ENCODE data around the gene INPP4A.

Gene INPP4A

DNA sequence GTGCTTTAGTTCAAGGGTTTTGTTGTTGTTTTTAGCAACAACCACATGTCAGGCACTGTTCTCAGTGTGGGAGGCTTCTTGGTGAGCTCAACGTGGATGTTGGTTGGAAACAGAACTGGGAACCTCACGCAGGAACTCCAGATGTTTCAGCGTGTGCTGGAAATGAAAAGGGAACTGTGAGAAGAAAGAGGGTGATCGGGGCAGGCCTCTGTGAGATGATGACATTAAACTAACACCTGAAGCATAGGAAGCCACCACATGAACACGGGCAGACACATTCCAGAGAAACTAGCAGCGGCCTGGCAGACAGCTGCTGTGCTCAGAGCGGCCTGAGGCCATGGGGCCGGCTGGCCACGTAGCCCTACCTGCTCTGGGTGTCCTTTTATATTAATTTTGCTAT lies 97.2 kb downstream of the INPP4A start:
- TF ChIP-seq CTCF (conservative IDR thresholded peaks at IDR 0.05; ENCODE audit: control insufficient read depth, insufficient read depth, low read depth, low read length), result no peak
- DNase-seq (ENCODE audit: low read depth), result peak; percentile 26
- H3K4me3 ChIP-seq (ENCODE audit: control insufficient read depth, low read depth, low read length), result no peak overlapping the region

GRCh38 chr2:98543214-98543613 lies 98.6 kb downstream of the INPP4A start:
- no peak for TF ChIP-seq CTCF (conservative IDR thresholded peaks at IDR 0.05; ENCODE audit: control insufficient read depth, insufficient read depth, low read depth, low read length)
- no peak overlapping the region for H3K4me3 ChIP-seq (ENCODE audit: control insufficient read depth, low read depth, low read length)
- no peak for DNase-seq (ENCODE audit: low read depth)

GRCh38 chr2:98543842-98544241 lies 99.2 kb downstream of the INPP4A start:
- no peak overlapping the region for H3K4me3 ChIP-seq (ENCODE audit: control insufficient read depth, low read depth, low read length)
- DNase-seq (ENCODE audit: low read depth), result no peak
- TF ChIP-seq CTCF (conservative IDR thresholded peaks at IDR 0.05; ENCODE audit: control insufficient read depth, insufficient read depth, low read depth, low read length), result no peak

GRCh38 chr2:98545591-98545990 lies 100.9 kb downstream of the INPP4A start:
- H3K4me3 ChIP-seq (ENCODE audit: control insufficient read depth, low read depth, low read length), result no peak overlapping the region
- DNase-seq (ENCODE audit: low read depth), result no peak
- no peak for TF ChIP-seq CTCF (conservative IDR thresholded peaks at IDR 0.05; ENCODE audit: control insufficient read depth, insufficient read depth, low read depth, low read length)

- DNase-seq (ENCODE audit: low read depth), result no peak
- TF ChIP-seq CTCF (conservative IDR thresholded peaks at IDR 0.05; ENCODE audit: control insufficient read depth, insufficient read depth, low read depth, low read length), result no peak
- no peak overlapping the region for H3K4me3 ChIP-seq (ENCODE audit: control insufficient read depth, low read depth, low read length)
Measured at GRCh38 chr2:98546186-98546585, 101.5 kb downstream of the INPP4A start.

- DNase-seq (ENCODE audit: low read depth), result no peak
- H3K4me3 ChIP-seq (ENCODE audit: control insufficient read depth, low read depth, low read length), result no peak overlapping the region
- TF ChIP-seq CTCF (conservative IDR thresholded peaks at IDR 0.05; ENCODE audit: control insufficient read depth, insufficient read depth, low read depth, low read length), result no peak
Measured at GRCh38 chr2:98547092-98547790, 102.6 kb downstream of the INPP4A start.

Measured in fibroblast of mammary gland (primary cell).